ENCODE data around the gene SMIM44. TPM values are rescaled to one million over a fixed set of nuclear protein-coding genes. Genes with fewer than 3 reads are reported as not detected.
A peak's percentile ranks its signal among the peaks of the same experiment; 100 is the strongest.

SMIM44 gene
- total RNA-seq, 4 donors from 2014 or later, result 5.4 to 11.0 TPM; not detected in 2

DNA sequence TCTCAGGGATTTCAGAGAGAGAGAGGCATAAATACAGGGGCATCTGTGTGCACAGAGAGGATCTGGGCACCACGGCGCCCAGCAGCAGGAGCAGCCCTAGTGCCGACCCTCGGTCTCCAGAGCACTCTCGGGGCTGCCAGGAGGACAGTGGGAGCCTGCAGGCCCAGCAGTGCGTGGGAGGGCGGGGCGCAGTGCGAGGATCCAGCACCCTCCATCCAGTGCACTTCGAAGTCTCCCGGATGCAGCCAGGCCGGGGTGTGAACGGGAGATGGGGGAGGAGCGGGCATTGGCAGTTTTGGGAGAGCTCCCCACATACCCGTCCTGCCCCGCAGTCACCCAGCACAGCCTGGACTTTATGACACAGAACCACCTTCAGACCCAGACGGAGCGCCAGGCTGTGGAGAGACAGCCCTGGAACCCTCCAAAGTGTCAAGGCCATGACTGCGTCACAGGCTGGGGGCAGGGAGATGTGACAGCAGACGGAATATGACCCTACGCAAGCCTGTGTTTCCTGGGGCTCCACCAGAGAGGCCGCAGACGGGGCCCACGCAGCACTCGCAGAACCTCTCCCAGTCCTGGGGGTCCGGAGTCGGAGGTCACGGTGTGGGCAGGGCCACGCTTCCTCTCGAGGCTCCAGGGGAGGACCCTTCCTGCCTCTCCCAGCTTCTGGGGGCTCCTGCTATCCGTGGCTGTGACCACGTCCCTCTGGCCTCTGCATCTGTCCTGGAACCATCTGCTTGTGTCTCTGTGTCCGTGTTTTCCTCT, 41.0 kb upstream of the SMIM44 start:
- no peaks in the 10 kb centered on the region for H3K9me3 ChIP-seq
- H3K4me3 ChIP-seq, result no peak overlapping the region
- no peaks in the 10 kb centered on the region for H3K27me3 ChIP-seq
- no peak overlapping the region for H3K27ac ChIP-seq
- no peak for DNase-seq
- TF ChIP-seq, protein P1, sequence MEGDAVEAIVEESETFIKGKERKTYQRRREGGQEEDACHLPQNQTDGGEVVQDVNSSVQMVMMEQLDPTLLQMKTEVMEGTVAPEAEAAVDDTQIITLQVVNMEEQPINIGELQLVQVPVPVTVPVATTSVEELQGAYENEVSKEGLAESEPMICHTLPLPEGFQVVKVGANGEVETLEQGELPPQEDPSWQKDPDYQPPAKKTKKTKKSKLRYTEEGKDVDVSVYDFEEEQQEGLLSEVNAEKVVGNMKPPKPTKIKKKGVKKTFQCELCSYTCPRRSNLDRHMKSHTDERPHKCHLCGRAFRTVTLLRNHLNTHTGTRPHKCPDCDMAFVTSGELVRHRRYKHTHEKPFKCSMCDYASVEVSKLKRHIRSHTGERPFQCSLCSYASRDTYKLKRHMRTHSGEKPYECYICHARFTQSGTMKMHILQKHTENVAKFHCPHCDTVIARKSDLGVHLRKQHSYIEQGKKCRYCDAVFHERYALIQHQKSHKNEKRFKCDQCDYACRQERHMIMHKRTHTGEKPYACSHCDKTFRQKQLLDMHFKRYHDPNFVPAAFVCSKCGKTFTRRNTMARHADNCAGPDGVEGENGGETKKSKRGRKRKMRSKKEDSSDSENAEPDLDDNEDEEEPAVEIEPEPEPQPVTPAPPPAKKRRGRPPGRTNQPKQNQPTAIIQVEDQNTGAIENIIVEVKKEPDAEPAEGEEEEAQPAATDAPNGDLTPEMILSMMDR (IDR thresholded peaks at IDR 0.05), result no peak
- TF ChIP-seq POLR2A (IDR thresholded peaks at IDR 0.05), result no peak
- peaks cover 0 to 64% (median 0%) of the 10 kb centered on the region in 3 donors for H3K36me3 ChIP-seq
- peaks cover 0 to 14% (median 1%) of the 10 kb centered on the region in 4 donors for H3K4me1 ChIP-seq

DNA sequence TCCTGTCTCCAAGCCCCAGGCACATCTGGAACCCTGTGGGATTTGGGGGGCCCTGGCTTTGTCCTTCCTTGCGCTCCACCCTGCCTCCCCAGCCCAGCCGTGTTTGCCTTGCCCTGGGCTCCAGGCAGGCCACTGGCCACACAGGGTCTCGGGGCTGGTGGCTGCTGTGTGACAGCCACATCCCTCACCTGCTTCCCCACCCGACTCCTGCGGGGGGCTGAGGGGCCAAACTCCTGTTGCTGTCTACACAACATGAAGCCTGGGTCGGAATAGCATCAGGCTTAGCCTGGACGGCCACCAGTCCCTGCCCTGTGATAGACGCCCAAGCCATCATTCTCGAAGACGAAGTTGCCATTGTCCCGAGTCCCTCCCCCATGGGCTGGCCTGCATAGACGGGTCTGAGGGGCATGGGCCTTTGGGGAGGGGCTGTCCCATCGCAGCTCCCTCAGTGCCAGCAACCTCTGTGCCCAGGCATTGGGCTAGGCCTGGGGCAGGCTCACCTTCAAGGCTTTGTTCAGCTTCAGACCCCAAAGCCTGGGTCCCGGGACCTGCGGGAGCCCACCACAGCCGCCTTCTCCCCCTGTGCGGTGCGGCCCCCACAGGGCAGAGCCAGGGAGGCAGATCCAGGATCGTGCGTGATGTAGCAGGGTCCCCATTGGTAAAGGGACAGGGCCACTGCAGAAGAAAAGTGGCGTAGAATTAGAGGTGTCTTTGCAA, 40.3 kb upstream of the SMIM44 start:
- no peak overlapping the region for H3K27ac ChIP-seq
- H3K4me1 ChIP-seq, result peaks cover 0 to 14% (median 1%) of the 10 kb centered on the region in 4 donors
- peaks cover 0 to 69% (median 0%) of the 10 kb centered on the region in 3 donors for H3K36me3 ChIP-seq
- no peaks in the 10 kb centered on the region for H3K9me3 ChIP-seq
- no peak overlapping the region for H3K4me3 ChIP-seq
- H3K27me3 ChIP-seq, result no peaks in the 10 kb centered on the region
- no peak for DNase-seq
- TF ChIP-seq, protein P1 (IDR thresholded peaks at IDR 0.05), result no peak
- no peak for TF ChIP-seq POLR2A (IDR thresholded peaks at IDR 0.05)

DNA sequence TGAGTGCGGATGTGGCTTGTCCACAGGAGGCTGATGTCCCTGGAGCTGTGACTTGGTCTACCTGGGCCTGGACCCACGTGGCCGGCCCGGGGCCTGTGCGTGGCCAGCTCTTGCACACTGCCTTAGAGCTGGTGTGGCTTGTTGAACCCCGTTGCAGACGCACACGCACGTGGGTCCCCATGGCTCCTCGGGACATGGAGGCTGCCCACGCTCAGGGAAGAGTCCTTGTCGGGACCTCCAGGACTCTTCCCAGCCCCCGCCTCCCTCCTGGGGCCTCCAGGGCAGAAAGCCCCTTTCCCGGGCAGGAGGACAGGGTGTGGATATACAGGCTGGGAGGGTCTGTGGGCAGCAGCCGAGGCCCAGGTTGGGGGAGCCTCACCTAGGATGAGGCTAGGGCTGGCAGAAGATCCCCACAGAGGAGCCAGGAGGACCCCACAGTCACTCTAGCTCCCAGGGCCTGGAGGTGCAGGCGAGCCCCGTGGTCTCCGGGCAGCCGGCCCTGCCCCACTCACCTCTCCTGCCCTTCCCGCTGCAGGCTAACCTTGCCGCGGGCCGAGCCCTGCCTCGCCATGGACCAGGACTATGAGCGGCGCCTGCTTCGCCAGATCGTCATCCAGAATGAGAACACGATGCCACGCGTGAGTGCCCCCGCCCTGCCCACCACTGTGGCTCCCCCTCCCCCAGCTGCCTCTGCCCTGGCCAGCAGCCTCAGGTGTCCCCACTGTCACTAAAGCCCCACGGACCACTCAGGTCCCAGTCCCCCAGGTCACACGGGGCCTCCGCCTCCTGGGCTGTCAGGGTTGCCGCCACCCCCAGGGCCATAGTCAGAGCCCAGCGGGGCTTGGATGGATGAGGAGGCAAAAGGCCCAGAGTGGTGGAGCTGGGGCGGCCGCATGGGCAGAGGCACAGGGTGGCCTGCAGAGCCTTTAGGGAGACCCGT, 39.5 kb upstream of the SMIM44 start:
- no peak for DNase-seq
- TF ChIP-seq, protein P1 (IDR thresholded peaks at IDR 0.05), result no peak
- H3K4me3 ChIP-seq, result no peak overlapping the region
- H3K4me1 ChIP-seq, result peaks cover 0 to 14% (median 1%) of the 10 kb centered on the region in 4 donors
- H3K9me3 ChIP-seq, result no peaks in the 10 kb centered on the region
- peaks cover 0 to 61% (median 0%) of the 10 kb centered on the region in 3 donors for H3K36me3 ChIP-seq
- no peaks in the 10 kb centered on the region for H3K27me3 ChIP-seq
- no peak overlapping the region for H3K27ac ChIP-seq

DNA sequence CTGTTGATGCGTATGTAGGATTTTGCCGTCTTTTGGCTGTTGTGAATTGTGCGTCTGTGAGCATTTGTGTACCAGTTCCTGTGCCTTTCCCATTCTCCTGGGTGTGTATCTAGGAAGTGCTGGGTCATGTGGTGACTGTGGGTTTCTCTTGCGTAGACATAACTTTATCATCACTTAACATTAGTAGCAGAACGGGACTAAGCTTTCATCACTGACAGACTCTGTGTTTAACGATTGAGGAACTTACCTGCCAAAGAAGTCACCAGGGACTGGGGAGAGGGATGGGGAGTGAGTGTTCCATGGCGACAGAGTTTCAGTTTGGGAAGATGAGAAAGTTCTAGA, 37.8 kb upstream of the SMIM44 start:
- DNase-seq, result no peak
- peaks cover 0 to 45% (median 0%) of the 10 kb centered on the region in 3 donors for H3K36me3 ChIP-seq
- H3K4me1 ChIP-seq, result peaks cover 0 to 27% (median 4%) of the 10 kb centered on the region in 4 donors
- no peaks in the 10 kb centered on the region for H3K27me3 ChIP-seq
- TF ChIP-seq, protein P1 (IDR thresholded peaks at IDR 0.05), result no peak
- TF ChIP-seq POLR2A (IDR thresholded peaks at IDR 0.05), result no peak
- H3K9me3 ChIP-seq, result no peaks in the 10 kb centered on the region
- H3K27ac ChIP-seq, result peak overlapping the region in 1 of 4 donors; percentile 82
- no peak overlapping the region for H3K4me3 ChIP-seq

Measured in Peyer's patch (tissue), 4 donors.